Uterus (tissue), 2 donors: ENCODE results near the gene ELANE.

Source experiments
- CTCF ChIP-seq, 4 experiments: fragments of 200-600 bp in 2 of 4; fragments of 450-650 bp in 2 of 4; sonication (generic) in 2 of 4; IDR thresholded peaks; one replicate each; pipeline ENCODE4 v1.5.1; 2016 to 2019; ENCODE audit warnings: antibody characterized with exemption in 4 of 4, mild to moderate bottlenecking in 2 of 4, moderate library complexity in 1 of 4
- POLR2A ChIP-seq, 2 donors: fragments of 450-650 bp; IDR thresholded peaks; one replicate each; pipeline ENCODE4 v1.6.1; 2016; ENCODE audit warnings: antibody characterized with exemption in 2 of 2, mild to moderate bottlenecking in 1 of 2, moderate library complexity in 1 of 2

- TF ChIP-seq CTCF (IDR thresholded peaks at IDR 0.05) = no peak
- no peak for TF ChIP-seq POLR2A (IDR thresholded peaks at IDR 0.05)
Observed at GRCh38 chr19:825897-826644, 26.0 kb upstream of the ELANE start.
